ENCODE measurements around the gene AGBL4. TPM values are rescaled to one million over a fixed set of nuclear protein-coding genes. Genes with fewer than 3 reads are reported as not detected.

Gene AGBL4
- total and polyA plus RNA-seq, 2 experiments from 2014 or later = not detected

- peaks cover 4% of the 10 kb centered on the region for H3K27me3 ChIP-seq
- no peak for TF ChIP-seq CTCF (IDR thresholded peaks at IDR 0.05; ENCODE audit: low read depth, low read length)
- no peak for DNase-seq (ENCODE audit: low read depth in 1 of 2, low spot score in 1 of 2)
Observed at GRCh38 chr1:48794816-48795215, 1228.9 kb downstream of the AGBL4 start.

GRCh38 chr1:48793863-48794262 is 1229.9 kb downstream of the AGBL4 start:
- H3K4me3 ChIP-seq = no peak overlapping the region
- H3K9me3 ChIP-seq (ENCODE audit: low read depth) = no peaks in the 10 kb centered on the region
- H3K36me3 ChIP-seq = no peaks in the 10 kb centered on the region
- no peak for DNase-seq (ENCODE audit: low read depth in 1 of 2, low spot score in 1 of 2)
- H3K27ac ChIP-seq = no peak overlapping the region
- H3K27me3 ChIP-seq = peaks cover 4% of the 10 kb centered on the region
- no peaks in the 10 kb centered on the region for H3K4me1 ChIP-seq (ENCODE audit: low read depth)
- no peak for TF ChIP-seq CTCF (IDR thresholded peaks at IDR 0.05; ENCODE audit: low read depth, low read length)

More at GRCh38 chr1:48794816-48795215, 1228.9 kb downstream of the AGBL4 start:
- no peaks in the 10 kb centered on the region for H3K36me3 ChIP-seq
- H3K4me1 ChIP-seq (ENCODE audit: low read depth) = no peaks in the 10 kb centered on the region
- no peak overlapping the region for H3K27ac ChIP-seq
- H3K4me3 ChIP-seq = no peak overlapping the region
- H3K9me3 ChIP-seq (ENCODE audit: low read depth) = no peaks in the 10 kb centered on the region

- Histone ChIP-seq H3K4me1 (ENCODE audit: low read depth) (no peaks in the 10 kb centered on the region), H3K27ac (no peak overlapping the region), H3K9me3 (ENCODE audit: low read depth) (no peaks in the 10 kb centered on the region), H3K4me3 (no peak overlapping the region), H3K36me3 (no peaks in the 10 kb centered on the region), H3K27me3 (peaks cover 4% of the 10 kb centered on the region)
- DNase-seq (ENCODE audit: low read depth in 1 of 2, low spot score in 1 of 2) = no peak
- TF ChIP-seq CTCF (IDR thresholded peaks at IDR 0.05; ENCODE audit: low read depth, low read length) = no peak
Observed at GRCh38 chr1:48792961-48793360, 1230.8 kb downstream of the AGBL4 start.

GRCh38 chr1:48790397-48790796 is 1233.4 kb downstream of the AGBL4 start:
- Histone ChIP-seq H3K27me3 (peaks cover 4% of the 10 kb centered on the region), H3K27ac (no peak overlapping the region), H3K36me3 (no peaks in the 10 kb centered on the region), H3K9me3 (ENCODE audit: low read depth) (no peaks in the 10 kb centered on the region), H3K4me1 (ENCODE audit: low read depth) (no peaks in the 10 kb centered on the region), H3K4me3 (no peak overlapping the region)
- TF ChIP-seq CTCF (IDR thresholded peaks at IDR 0.05; ENCODE audit: low read depth, low read length) = no peak
- no peak for DNase-seq (ENCODE audit: low read depth in 1 of 2, low spot score in 1 of 2)

- Histone ChIP-seq H3K4me1 (ENCODE audit: low read depth) (no peaks in the 10 kb centered on the region), H3K36me3 (no peaks in the 10 kb centered on the region), H3K27me3 (peaks cover 4% of the 10 kb centered on the region), H3K4me3 (no peak overlapping the region), H3K9me3 (ENCODE audit: low read depth) (no peaks in the 10 kb centered on the region), H3K27ac (no peak overlapping the region)
- TF ChIP-seq CTCF (IDR thresholded peaks at IDR 0.05; ENCODE audit: low read depth, low read length) = no peak
- DNase-seq (ENCODE audit: low read depth in 1 of 2, low spot score in 1 of 2) = no peak
Observed at GRCh38 chr1:48789903-48790302, 1233.9 kb downstream of the AGBL4 start.

GRCh38 chr1:48785869-48786268 is 1237.9 kb downstream of the AGBL4 start:
- no peak for DNase-seq (ENCODE audit: low read depth in 1 of 2, low spot score in 1 of 2)
- no peak for TF ChIP-seq CTCF (IDR thresholded peaks at IDR 0.05; ENCODE audit: low read depth, low read length)
- Histone ChIP-seq H3K27me3 (no peaks in the 10 kb centered on the region), H3K4me1 (ENCODE audit: low read depth) (no peaks in the 10 kb centered on the region), H3K4me3 (no peak overlapping the region), H3K27ac (no peak overlapping the region), H3K36me3 (no peaks in the 10 kb centered on the region), H3K9me3 (ENCODE audit: low read depth) (no peaks in the 10 kb centered on the region)

Data from cardiac muscle cell (in vitro differentiated cells and primary cell).